K562 (cell line): ENCODE measurements around the gene LVRN.

Experiments used
- CTCF ChIP-seq, 3 experiments: IDR thresholded peaks in 2 of 3; conservative IDR thresholded peaks in 1 of 3; 2 replicates each; pipeline ENCODE4 v1.5.1; 2011 to 2012; ENCODE audit warnings: low read length in 3 of 3, mild to moderate bottlenecking in 3 of 3, control low read depth in 2 of 3, improper control_type of control experiment in 1 of 3, inconsistent platforms in 1 of 3, low read depth in 1 of 3, mixed read lengths in 1 of 3, moderate library complexity in 1 of 3; ENCODE audit not compliant: insufficient read depth in 2 of 3
- HDAC8 ChIP-seq: fragments of 450-650 bp; IDR thresholded peaks from 2 replicates; pipeline ENCODE4 v1.6.1; 2016; ENCODE audit warnings: mild to moderate bottlenecking, missing genetic modification characterization, moderate library complexity, missing compliant biosample characterization
- JUND ChIP-seq, 2 experiments: IDR thresholded peaks; 2 replicates in 1 of 2; 3 replicates in 1 of 2; pipeline ENCODE4 v1.6.1; 2011; ENCODE audit warnings: borderline replicate concordance in 2 of 2, low read depth in 2 of 2, low read length in 2 of 2, improper control_type of control experiment in 1 of 2, missing biosample characterization in 1 of 2, missing genetic modification characterization in 1 of 2, missing genetic modification reagents in 1 of 2
- POLR2A ChIP-seq: fragments of 450-650 bp; conservative IDR thresholded peaks from 2 replicates; pipeline ENCODE4 v1.6.1; 2016
- PRDM10 ChIP-seq: fragments of 450-650 bp; IDR thresholded peaks from 2 replicates; pipeline ENCODE4 v1.6.1; 2018; ENCODE audit not compliant: partially characterized antibody
- YY1 ChIP-seq, 3 experiments: IDR thresholded peaks; 2 replicates each; pipeline ENCODE4 v1.6.1; 2011; ENCODE audit warnings: low read length in 2 of 3, mild to moderate bottlenecking in 2 of 3, moderate library complexity in 2 of 3, borderline replicate concordance in 1 of 3, control low read depth in 1 of 3, low read depth in 1 of 3; ENCODE audit not compliant: insufficient read depth in 3 of 3, insufficient replicate concordance in 2 of 3, control insufficient read depth in 1 of 3, insufficient read length in 1 of 3; ENCODE audit errors: extremely low read depth in 1 of 3
- TF ChIP-seq, protein P1 (sequence below): fragments of 450-650 bp; conservative IDR thresholded peaks from 2 replicates; pipeline ENCODE4 v1.6.1; 2016; ENCODE audit warnings: missing genetic modification characterization, low read depth, mild to moderate bottlenecking, control low read depth, missing compliant biosample characterization
- TF ChIP-seq, protein P2 (sequence below): fragments of 250-450 bp; sonication (Bioruptor Pico); IDR thresholded peaks from 2 replicates; pipeline ENCODE4 v1.8.0; 2021; ENCODE audit warnings: mild to moderate bottlenecking, moderate library complexity
- TF ChIP-seq, protein P3 (sequence below): fragments of 450-650 bp; IDR thresholded peaks from 2 replicates; pipeline ENCODE4 v1.6.1; 2016; ENCODE audit warnings: missing biosample characterization, missing genetic modification characterization

- TF ChIP-seq CTCF (IDR thresholded peaks at IDR 0.05 in 2 of 3, conservative IDR thresholded peaks at IDR 0.05 in 1 of 3; ENCODE audit: insufficient read depth in 2 of 3, low read depth in 1 of 3, low read length in 3 of 3) = no peak
- TF ChIP-seq JUND (IDR thresholded peaks at IDR 0.05; ENCODE audit: borderline replicate concordance, low read depth, low read length) = no peak
- no peak for TF ChIP-seq JUND (tag; IDR thresholded peaks at IDR 0.05; ENCODE audit: borderline replicate concordance, low read depth, low read length)
- no peak for TF ChIP-seq HDAC8
- TF ChIP-seq, protein P1, sequence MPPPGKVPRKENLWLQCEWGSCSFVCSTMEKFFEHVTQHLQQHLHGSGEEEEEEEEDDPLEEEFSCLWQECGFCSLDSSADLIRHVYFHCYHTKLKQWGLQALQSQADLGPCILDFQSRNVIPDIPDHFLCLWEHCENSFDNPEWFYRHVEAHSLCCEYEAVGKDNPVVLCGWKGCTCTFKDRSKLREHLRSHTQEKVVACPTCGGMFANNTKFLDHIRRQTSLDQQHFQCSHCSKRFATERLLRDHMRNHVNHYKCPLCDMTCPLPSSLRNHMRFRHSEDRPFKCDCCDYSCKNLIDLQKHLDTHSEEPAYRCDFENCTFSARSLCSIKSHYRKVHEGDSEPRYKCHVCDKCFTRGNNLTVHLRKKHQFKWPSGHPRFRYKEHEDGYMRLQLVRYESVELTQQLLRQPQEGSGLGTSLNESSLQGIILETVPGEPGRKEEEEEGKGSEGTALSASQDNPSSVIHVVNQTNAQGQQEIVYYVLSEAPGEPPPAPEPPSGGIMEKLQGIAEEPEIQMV (tag) = no peak
- TF ChIP-seq PRDM10 = no peak
- TF ChIP-seq, protein P2, sequence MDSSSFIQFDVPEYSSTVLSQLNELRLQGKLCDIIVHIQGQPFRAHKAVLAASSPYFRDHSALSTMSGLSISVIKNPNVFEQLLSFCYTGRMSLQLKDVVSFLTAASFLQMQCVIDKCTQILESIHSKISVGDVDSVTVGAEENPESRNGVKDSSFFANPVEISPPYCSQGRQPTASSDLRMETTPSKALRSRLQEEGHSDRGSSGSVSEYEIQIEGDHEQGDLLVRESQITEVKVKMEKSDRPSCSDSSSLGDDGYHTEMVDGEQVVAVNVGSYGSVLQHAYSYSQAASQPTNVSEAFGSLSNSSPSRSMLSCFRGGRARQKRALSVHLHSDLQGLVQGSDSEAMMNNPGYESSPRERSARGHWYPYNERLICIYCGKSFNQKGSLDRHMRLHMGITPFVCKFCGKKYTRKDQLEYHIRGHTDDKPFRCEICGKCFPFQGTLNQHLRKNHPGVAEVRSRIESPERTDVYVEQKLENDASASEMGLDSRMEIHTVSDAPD = no peak
- no peak for TF ChIP-seq YY1 (IDR thresholded peaks at IDR 0.05; ENCODE audit: borderline replicate concordance in 1 of 3, control insufficient read depth in 1 of 3, extremely low read depth in 1 of 3, insufficient read depth in 3 of 3, insufficient read length in 1 of 3, insufficient replicate concordance in 2 of 3, low read depth in 1 of 3, low read length in 2 of 3)
- TF ChIP-seq POLR2A = no peak
- TF ChIP-seq, protein P3, sequence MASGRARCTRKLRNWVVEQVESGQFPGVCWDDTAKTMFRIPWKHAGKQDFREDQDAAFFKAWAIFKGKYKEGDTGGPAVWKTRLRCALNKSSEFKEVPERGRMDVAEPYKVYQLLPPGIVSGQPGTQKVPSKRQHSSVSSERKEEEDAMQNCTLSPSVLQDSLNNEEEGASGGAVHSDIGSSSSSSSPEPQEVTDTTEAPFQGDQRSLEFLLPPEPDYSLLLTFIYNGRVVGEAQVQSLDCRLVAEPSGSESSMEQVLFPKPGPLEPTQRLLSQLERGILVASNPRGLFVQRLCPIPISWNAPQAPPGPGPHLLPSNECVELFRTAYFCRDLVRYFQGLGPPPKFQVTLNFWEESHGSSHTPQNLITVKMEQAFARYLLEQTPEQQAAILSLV (tag) = no peak
Observed at GRCh38 chr5:115956957-115957356, 5.3 kb upstream of the LVRN start.
